Retinal pigment epithelial cell (primary cell): ENCODE measurements around the gene MED10.

Experiments
- DNase-seq: peaks from one replicate; pipeline ENCODE4 v3.0.0-alpha.2; 2010; ENCODE audit warnings: low read depth
- H3K4me3 ChIP-seq: 2 replicates; pipeline ENCODE4 v1.5.1; 2011; ENCODE audit warnings: mild to moderate bottlenecking, low read length, control low read depth, moderate library complexity
- TF ChIP-seq, protein P1 (sequence below): conservative IDR thresholded peaks from 2 replicates; pipeline ENCODE4 v1.5.1; 2011; ENCODE audit warnings: low read depth, low read length, control low read depth, inconsistent platforms

MED10 gene

DNA sequence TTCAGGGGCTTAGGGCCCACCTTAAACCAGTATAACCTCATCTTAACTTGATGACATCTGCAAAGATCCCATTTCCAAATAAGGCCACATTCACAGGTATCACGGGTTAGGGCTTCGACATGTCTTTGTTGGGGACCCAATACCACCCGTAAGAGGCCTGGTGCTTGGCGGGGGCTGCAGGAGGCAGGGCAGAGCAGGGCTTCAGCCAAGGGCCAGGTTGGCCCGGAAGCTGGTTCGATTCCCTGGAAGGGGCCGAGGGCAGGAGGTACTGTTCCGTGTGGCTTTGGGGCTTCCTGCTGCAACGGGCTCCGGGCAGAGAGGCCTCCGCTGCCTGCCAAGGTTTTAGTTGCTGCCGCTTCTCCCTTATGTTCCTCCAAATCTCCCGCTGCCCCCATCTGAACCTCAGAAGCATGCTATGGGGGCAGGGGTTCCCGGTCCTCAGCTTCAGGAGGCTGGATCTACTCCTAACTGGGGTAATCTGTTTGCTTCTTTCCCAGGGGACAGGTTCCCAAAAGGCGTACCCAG lies 29.8 kb downstream of the MED10 start:
- TF ChIP-seq, protein P1, sequence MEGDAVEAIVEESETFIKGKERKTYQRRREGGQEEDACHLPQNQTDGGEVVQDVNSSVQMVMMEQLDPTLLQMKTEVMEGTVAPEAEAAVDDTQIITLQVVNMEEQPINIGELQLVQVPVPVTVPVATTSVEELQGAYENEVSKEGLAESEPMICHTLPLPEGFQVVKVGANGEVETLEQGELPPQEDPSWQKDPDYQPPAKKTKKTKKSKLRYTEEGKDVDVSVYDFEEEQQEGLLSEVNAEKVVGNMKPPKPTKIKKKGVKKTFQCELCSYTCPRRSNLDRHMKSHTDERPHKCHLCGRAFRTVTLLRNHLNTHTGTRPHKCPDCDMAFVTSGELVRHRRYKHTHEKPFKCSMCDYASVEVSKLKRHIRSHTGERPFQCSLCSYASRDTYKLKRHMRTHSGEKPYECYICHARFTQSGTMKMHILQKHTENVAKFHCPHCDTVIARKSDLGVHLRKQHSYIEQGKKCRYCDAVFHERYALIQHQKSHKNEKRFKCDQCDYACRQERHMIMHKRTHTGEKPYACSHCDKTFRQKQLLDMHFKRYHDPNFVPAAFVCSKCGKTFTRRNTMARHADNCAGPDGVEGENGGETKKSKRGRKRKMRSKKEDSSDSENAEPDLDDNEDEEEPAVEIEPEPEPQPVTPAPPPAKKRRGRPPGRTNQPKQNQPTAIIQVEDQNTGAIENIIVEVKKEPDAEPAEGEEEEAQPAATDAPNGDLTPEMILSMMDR, result no peak
- no peak overlapping the region for H3K4me3 ChIP-seq
- no peak for DNase-seq

DNA sequence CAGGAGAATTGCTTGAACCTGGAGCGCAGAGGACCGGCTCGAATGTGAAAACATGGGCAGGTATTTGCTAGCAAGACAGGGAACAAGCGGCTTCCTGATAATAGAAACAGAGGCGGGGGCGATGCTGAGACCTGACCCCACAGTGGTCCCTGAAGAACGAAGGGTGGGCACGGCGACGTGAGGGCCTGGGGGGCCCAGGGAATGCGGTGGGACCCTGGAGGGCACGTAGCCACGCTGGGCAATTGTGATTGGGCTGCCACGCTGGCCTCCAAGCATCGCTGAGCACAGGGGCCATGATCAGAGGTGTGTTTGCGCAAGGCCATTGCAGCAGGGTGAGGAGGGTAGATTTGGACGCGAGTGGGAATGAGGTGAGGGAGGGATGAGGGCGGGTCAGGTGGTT lies 30.7 kb downstream of the MED10 start:
- no peak overlapping the region for H3K4me3 ChIP-seq
- no peak for DNase-seq
- TF ChIP-seq, protein P1, result no peak

DNA sequence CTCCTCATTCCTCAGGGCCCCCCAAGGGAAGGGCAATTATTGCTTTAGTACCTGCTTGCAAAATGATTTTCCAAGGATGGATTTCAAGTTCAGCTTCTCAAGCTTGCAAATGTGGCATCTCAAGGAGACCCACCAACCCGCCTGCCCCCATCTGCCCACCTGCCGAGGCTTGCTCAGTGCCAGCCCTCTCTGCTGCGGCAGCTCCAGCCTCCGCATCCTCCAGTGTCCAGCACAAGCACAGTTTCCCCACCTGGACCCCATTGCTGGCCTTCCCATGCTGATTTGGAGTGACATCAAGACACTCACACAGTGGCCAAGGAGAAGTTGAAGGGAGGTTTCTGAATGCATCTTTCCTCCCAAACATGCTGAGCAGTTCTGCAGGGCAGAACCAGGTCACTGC lies 31.2 kb downstream of the MED10 start:
- no peak for DNase-seq
- TF ChIP-seq, protein P1, result no peak
- H3K4me3 ChIP-seq, result no peak overlapping the region

DNA sequence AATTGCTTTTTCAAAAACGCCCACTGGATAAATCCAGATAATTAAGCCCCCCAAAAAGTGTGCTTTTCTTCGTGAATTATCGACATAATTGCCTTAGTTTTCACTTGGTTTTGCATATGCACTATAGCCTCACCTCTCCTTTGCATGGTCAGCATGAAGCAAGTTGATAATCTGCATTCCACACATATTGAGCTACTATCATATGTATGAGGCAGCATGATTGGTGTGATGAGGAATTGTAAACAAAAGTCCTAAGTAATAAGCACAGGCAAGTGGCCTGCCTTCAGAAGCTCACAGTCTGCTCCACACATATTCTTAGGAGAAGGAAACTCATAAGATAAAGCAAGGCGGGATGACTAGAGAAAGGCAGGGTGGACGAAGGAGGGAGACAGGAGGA lies 33.8 kb downstream of the MED10 start:
- DNase-seq, result no peak
- no peak overlapping the region for H3K4me3 ChIP-seq
- TF ChIP-seq, protein P1, result no peak

DNA sequence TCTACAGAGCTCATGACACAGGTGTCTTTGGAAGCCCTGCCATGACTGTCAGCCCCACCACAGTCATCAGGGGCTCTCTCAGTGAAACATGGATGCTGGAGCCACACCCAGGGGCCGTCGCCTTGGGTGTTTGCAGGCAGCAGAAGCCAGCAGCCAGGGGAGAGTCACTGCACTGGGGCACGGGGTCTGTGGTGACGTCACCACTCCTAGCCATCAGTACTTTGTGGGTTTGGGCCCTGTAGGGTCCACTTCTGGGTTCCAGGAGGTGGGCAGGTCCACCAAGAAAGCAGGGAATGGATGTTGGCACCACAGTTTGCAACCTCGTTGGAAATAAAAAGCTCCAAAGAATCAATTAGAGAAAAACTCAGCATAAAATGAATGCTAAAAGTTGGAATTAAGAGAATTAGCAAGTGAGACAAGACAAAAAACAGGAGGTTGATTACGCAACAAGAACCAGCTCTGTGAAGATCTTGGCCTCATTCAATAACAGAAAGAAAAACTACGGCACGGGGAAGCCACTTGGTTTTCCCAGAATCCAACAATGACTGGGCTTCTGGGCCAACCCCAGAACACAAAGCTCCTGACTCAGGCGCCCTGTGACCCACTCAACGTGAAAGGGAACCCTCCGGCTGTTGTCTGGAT lies 34.3 kb downstream of the MED10 start:
- TF ChIP-seq, protein P1, result no peak
- no peak overlapping the region for H3K4me3 ChIP-seq
- DNase-seq, result no peak

DNA sequence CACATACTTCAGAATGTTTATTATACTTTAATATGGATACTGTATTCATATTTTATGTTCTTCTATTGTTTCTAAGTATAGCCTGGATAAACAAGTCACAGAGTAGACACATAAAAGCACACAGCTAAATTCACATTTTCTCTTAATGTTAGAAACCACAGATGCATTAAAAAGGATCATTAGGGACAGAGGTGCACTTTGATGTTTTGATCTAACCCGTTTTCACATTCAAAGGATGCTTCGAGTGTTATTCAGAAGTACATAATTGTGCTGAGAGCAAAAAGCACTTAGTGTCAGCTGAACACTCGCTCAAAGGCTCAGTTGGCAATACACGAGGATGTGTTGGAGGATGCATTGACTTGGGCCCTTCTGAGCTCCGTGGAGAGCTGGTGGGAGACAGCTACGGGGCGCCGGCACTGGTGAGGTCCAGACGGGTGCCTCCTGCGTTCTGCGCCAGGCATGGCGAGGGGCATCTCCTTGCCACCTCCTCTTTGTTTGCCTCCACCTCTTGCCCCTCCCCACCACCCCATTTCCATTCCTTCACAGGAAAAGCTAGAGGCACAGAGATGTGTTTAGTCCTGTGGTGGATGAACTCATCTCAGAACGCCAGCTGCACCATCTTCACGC lies 35.5 kb downstream of the MED10 start:
- no peak overlapping the region for H3K4me3 ChIP-seq
- TF ChIP-seq, protein P1, result no peak
- DNase-seq, result no peak

DNA sequence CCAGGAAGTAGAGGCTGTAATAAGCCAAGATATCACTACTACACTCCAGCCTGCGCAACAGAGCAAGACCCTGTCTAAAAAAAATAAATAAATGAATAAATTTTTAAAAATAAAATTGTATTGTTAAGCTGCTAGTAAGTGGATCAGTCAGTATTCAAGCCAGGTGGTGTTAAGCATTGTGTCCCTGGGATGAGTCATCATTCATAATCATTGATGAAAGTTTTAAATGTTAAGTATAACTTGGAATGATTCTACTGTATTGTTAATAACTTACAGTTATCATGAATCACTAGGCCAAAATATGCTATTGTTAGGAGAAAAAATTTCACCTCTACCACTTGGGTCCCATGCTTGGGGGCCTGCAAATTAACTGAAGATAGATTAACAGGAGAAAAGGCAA lies 38.2 kb downstream of the MED10 start:
- no peak overlapping the region for H3K4me3 ChIP-seq
- TF ChIP-seq, protein P1, result no peak
- no peak for DNase-seq
